Measurements from ENCODE around the gene NFASC. TPM values are rescaled to one million over a fixed set of nuclear protein-coding genes. Genes with fewer than 3 reads are reported as not detected.

The NFASC gene
- total and polyA plus RNA-seq, 4 donors = 0.23 to 5.4 (median 1.9) TPM

DNA sequence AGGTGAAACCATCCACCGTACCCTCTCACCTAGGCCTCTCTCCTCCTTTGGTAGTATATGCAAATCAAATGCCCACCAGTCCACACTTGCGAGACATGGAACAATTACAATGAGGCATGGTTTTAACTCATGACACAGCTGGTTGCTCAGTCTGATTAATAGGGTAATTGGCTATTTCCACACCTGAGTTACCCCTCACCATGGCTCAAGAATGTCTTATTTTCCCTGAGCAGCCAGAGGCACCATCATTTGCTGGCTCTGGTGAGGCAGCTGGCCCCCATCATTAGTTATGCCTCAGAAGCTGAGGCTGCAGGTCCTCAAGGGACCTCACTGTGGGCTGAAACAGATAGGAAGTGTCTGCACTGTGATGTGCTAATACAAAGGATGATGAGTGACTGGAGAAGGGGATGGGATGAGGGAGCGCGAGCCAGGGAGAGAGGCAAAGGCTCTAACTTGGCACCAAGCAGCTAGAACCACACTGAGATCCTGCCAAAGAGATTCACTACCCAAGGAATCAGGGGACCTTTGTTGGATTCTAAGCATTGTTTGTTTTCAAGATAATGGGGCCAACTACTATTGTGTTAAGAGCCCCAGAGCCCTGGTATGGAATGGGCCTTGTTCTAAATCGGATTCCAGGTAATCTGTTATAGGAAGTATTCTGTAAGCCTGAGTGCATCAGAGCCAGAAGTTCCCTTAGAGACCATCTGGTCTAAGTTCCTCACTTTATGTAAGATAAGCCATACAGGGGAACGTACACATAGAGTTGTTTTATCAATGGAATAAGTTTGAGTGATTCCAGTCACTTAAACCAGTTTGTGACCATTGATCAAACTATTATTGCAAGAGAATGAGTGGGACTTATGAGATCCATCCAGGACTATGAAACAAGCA, 92.3 kb downstream of the NFASC start:
- WGBS = 93% methylated on average over 6 of the region's 6 CpGs
- Histone ChIP-seq H3K4me1 (ENCODE audit: control insufficient read depth in 4 of 4, insufficient read depth in 4 of 4, low read length in 3 of 4) (no peaks in the 10 kb centered on the region), H3K9ac (ENCODE audit: low read depth in 1 of 2, low read length in 2 of 2) (no peak overlapping the region), H3K9me3 (ENCODE audit: control insufficient read depth in 4 of 4, low read length in 3 of 4) (no peaks in the 10 kb centered on the region), H3K27ac (ENCODE audit: low read depth in 1 of 2, low read length in 2 of 2) (no peak overlapping the region), H3K36me3 (ENCODE audit: control insufficient read depth in 4 of 4, insufficient read depth in 3 of 4, low read depth in 1 of 4, low read length in 3 of 4) (no peaks in the 10 kb centered on the region), H3K4me3 (ENCODE audit: low read depth in 1 of 3, low read length in 3 of 3) (no peak overlapping the region), H3K27me3 (ENCODE audit: control insufficient read depth in 4 of 4, insufficient read depth in 4 of 4, low read length in 3 of 4) (no peaks in the 10 kb centered on the region)
- TF ChIP-seq NR2F2 (IDR thresholded peaks at IDR 0.05) = no peak
- TF ChIP-seq SP1 (IDR thresholded peaks at IDR 0.05) = no peak
- TF ChIP-seq FOXA2 (IDR thresholded peaks at IDR 0.05) = no peak
- TF ChIP-seq HNF4A (conservative IDR thresholded peaks at IDR 0.05) = no peak
- TF ChIP-seq RAD21 (IDR thresholded peaks at IDR 0.05) = no peak
- TF ChIP-seq GABPA (IDR thresholded peaks at IDR 0.05 in 1 of 2, conservative IDR thresholded peaks at IDR 0.05 in 1 of 2) = no peak
- no peak for TF ChIP-seq HNF4G (IDR thresholded peaks at IDR 0.05)
- TF ChIP-seq, protein P1, sequence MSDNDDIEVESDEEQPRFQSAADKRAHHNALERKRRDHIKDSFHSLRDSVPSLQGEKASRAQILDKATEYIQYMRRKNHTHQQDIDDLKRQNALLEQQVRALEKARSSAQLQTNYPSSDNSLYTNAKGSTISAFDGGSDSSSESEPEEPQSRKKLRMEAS (IDR thresholded peaks at IDR 0.05) = no peak
- TF ChIP-seq RXRA (IDR thresholded peaks at IDR 0.05) = no peak
- no peak for TF ChIP-seq JUND (IDR thresholded peaks at IDR 0.05)
- TF ChIP-seq YY1 (IDR thresholded peaks at IDR 0.05) = no peak
- TF ChIP-seq, protein P2, sequence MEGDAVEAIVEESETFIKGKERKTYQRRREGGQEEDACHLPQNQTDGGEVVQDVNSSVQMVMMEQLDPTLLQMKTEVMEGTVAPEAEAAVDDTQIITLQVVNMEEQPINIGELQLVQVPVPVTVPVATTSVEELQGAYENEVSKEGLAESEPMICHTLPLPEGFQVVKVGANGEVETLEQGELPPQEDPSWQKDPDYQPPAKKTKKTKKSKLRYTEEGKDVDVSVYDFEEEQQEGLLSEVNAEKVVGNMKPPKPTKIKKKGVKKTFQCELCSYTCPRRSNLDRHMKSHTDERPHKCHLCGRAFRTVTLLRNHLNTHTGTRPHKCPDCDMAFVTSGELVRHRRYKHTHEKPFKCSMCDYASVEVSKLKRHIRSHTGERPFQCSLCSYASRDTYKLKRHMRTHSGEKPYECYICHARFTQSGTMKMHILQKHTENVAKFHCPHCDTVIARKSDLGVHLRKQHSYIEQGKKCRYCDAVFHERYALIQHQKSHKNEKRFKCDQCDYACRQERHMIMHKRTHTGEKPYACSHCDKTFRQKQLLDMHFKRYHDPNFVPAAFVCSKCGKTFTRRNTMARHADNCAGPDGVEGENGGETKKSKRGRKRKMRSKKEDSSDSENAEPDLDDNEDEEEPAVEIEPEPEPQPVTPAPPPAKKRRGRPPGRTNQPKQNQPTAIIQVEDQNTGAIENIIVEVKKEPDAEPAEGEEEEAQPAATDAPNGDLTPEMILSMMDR (IDR thresholded peaks at IDR 0.05; ENCODE audit: low read depth, low read length, missing input control) = no peak
- no peak for TF ChIP-seq TAF1 (conservative IDR thresholded peaks at IDR 0.05)
- no peak for TF ChIP-seq EGR1 (IDR thresholded peaks at IDR 0.05; ENCODE audit: low read depth in 2 of 2)
- TF ChIP-seq, protein P3, sequence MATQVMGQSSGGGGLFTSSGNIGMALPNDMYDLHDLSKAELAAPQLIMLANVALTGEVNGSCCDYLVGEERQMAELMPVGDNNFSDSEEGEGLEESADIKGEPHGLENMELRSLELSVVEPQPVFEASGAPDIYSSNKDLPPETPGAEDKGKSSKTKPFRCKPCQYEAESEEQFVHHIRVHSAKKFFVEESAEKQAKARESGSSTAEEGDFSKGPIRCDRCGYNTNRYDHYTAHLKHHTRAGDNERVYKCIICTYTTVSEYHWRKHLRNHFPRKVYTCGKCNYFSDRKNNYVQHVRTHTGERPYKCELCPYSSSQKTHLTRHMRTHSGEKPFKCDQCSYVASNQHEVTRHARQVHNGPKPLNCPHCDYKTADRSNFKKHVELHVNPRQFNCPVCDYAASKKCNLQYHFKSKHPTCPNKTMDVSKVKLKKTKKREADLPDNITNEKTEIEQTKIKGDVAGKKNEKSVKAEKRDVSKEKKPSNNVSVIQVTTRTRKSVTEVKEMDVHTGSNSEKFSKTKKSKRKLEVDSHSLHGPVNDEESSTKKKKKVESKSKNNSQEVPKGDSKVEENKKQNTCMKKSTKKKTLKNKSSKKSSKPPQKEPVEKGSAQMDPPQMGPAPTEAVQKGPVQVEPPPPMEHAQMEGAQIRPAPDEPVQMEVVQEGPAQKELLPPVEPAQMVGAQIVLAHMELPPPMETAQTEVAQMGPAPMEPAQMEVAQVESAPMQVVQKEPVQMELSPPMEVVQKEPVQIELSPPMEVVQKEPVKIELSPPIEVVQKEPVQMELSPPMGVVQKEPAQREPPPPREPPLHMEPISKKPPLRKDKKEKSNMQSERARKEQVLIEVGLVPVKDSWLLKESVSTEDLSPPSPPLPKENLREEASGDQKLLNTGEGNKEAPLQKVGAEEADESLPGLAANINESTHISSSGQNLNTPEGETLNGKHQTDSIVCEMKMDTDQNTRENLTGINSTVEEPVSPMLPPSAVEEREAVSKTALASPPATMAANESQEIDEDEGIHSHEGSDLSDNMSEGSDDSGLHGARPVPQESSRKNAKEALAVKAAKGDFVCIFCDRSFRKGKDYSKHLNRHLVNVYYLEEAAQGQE (IDR thresholded peaks at IDR 0.05) = no peak
- TF ChIP-seq, protein P4, sequence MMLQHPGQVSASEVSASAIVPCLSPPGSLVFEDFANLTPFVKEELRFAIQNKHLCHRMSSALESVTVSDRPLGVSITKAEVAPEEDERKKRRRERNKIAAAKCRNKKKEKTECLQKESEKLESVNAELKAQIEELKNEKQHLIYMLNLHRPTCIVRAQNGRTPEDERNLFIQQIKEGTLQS (IDR thresholded peaks at IDR 0.05) = no peak
- DNase-seq (ENCODE audit: low spot score) = no peak

DNA sequence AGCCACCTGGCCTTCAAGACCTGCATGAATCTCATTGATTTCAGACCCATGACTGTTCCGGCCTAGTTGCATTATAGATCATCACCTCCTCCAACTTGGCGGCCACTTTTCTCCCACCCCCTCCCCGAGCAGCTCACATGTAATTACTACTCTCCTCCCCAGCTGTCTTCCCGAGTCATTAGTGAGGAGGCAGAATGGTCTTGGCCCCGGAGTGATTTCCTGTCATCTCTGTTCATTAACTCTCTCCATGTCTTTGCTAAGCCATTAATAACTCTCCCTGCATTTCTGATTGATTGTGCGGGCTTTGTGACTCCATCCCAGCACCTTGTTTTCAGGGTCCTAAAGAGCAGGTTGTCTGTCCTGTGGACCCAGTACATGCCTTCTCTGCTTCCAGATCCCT, 96.8 kb downstream of the NFASC start:
- DNase-seq (ENCODE audit: low spot score) = no peak
- Histone ChIP-seq H3K4me1 (ENCODE audit: control insufficient read depth in 4 of 4, insufficient read depth in 4 of 4, low read length in 3 of 4) (no peaks in the 10 kb centered on the region), H3K9ac (ENCODE audit: low read depth in 1 of 2, low read length in 2 of 2) (no peak overlapping the region), H3K27me3 (ENCODE audit: control insufficient read depth in 4 of 4, insufficient read depth in 4 of 4, low read length in 3 of 4) (no peaks in the 10 kb centered on the region), H3K4me3 (ENCODE audit: low read depth in 1 of 3, low read length in 3 of 3) (no peak overlapping the region), H3K9me3 (ENCODE audit: control insufficient read depth in 4 of 4, low read length in 3 of 4) (no peaks in the 10 kb centered on the region), H3K36me3 (ENCODE audit: control insufficient read depth in 4 of 4, insufficient read depth in 3 of 4, low read depth in 1 of 4, low read length in 3 of 4) (no peaks in the 10 kb centered on the region), H3K27ac (ENCODE audit: low read depth in 1 of 2, low read length in 2 of 2) (no peak overlapping the region)
- WGBS = 78% methylated on average over 6 of the region's 6 CpGs
- no peak for TF ChIP-seq TAF1 (conservative IDR thresholded peaks at IDR 0.05)
- TF ChIP-seq HNF4G (IDR thresholded peaks at IDR 0.05) = no peak
- TF ChIP-seq YY1 (IDR thresholded peaks at IDR 0.05) = no peak
- TF ChIP-seq RXRA (IDR thresholded peaks at IDR 0.05) = no peak
- TF ChIP-seq SP1 (IDR thresholded peaks at IDR 0.05) = no peak
- TF ChIP-seq, protein P1 (IDR thresholded peaks at IDR 0.05) = no peak
- TF ChIP-seq, protein P5, sequence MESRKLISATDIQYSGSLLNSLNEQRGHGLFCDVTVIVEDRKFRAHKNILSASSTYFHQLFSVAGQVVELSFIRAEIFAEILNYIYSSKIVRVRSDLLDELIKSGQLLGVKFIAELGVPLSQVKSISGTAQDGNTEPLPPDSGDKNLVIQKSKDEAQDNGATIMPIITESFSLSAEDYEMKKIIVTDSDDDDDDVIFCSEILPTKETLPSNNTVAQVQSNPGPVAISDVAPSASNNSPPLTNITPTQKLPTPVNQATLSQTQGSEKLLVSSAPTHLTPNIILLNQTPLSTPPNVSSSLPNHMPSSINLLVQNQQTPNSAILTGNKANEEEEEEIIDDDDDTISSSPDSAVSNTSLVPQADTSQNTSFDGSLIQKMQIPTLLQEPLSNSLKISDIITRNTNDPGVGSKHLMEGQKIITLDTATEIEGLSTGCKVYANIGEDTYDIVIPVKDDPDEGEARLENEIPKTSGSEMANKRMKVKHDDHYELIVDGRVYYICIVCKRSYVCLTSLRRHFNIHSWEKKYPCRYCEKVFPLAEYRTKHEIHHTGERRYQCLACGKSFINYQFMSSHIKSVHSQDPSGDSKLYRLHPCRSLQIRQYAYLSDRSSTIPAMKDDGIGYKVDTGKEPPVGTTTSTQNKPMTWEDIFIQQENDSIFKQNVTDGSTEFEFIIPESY (IDR thresholded peaks at IDR 0.05) = no peak
- TF ChIP-seq, protein P4 (IDR thresholded peaks at IDR 0.05) = no peak
- no peak for TF ChIP-seq NR2F2 (IDR thresholded peaks at IDR 0.05)
- TF ChIP-seq, protein P2 (IDR thresholded peaks at IDR 0.05; ENCODE audit: low read depth, low read length, missing input control) = no peak
